NCI-H2081 (cell line): ENCODE data around the gene ATAD3A.
"Not testable (repeated sequence)": the region's sequence is repeated elsewhere in the genome, so short reads cannot be mapped to it uniquely, and the experiment has no call there.

Experiments
- DNase-seq, 2 experiments: peaks; one replicate each; lab custom pipeline; 2025; lab: John Stamatoyannopoulos, UW

Gene ATAD3A

DNA sequence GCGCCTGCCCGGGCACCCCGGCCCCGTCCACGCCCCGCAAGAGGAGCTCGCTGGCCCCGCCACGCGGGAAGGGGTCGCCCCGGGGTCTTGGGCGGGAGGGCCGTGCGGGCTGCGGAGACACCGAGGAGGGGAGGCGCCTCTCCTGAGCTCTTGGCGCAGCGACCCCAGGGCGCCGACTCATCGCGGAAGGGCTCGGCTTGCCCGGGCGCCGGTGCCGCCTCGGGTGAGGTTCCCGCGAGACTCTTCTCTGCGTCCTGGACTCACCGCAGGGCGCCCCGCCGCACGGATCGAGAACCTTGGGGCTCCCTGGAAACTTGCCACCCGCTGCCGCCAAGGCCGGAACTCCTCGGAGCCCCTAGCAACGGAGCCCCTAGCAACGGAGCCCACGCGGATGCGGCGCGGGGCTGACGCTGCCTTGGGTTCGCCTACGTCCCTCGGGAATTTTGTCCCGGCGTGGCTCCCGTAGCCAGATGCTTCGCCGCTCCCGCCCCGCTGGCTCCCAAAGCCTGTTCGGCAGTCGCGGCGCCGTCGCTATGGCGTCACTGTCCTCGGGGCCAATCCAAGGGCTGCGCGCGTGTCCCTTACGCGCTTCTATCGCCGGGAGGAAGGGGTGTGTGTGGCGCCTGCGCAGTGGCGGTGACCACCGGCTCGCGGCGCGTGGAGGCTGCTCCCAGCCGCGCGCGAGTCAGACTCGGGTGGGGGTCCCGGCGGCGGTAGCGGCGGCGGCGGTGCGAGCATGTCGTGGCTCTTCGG, at the start of gene ATAD3A:
Gene ATAD3A (plus strand): TSS at position 630 of the 753 bp plus-strand sequence. CDS start 107 bp downstream, at position 737.
- DNase-seq: peak; percentile 96 to 98

DNA sequence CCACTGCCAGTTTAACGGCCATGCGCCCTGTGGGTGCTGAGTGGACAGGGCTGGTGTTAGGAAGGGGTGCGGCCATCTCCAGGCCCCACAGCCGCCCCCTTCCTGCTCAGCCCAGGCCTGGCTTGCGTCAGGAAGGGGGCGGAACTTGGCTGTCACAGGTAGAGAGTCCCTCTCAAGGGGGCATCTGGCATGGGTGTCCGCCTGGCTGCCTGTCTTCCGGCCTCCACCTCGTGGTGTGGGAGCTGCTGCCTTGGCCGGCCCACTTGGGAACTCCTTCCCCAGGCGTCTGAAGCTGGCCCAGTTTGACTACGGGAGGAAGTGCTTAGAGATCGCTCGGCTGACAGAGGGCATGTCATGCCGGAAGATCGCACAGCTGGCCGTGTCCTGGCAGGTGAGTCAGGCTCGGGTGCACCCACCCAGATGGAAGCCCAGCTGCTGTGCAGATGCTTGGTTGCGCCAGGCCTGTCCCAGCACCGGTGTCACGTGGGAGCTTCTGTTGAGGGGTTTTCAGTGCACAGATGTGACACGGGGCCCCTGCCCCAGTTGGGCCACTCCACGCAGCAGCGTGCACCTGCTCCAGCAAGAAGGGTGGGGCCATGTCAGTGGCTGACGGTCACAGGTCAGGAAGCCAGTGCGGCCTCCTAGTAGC, 49.5 kb upstream of the ATAD3A start:
- DNase-seq: no peak

DNA sequence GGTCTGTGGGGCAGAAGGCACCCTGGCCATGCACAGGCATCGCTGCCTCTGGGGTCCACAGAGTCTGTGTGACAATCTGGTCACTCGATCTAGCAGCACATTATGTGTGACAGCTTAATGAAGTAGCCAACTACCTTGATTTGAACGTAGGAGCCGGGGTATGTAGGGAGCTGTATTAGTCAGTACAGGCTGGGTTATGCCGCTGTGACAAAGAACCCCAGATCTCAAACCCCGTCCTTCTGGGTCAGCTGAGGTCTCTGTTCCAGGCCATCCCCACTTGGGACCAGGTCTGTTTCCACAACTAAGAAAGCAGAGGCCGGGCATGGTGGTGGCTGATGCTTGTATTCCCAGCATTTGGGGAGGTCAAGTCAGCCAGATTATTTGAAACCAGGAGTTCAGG, 48.6 kb upstream of the ATAD3A start:
- no peak for DNase-seq

DNA sequence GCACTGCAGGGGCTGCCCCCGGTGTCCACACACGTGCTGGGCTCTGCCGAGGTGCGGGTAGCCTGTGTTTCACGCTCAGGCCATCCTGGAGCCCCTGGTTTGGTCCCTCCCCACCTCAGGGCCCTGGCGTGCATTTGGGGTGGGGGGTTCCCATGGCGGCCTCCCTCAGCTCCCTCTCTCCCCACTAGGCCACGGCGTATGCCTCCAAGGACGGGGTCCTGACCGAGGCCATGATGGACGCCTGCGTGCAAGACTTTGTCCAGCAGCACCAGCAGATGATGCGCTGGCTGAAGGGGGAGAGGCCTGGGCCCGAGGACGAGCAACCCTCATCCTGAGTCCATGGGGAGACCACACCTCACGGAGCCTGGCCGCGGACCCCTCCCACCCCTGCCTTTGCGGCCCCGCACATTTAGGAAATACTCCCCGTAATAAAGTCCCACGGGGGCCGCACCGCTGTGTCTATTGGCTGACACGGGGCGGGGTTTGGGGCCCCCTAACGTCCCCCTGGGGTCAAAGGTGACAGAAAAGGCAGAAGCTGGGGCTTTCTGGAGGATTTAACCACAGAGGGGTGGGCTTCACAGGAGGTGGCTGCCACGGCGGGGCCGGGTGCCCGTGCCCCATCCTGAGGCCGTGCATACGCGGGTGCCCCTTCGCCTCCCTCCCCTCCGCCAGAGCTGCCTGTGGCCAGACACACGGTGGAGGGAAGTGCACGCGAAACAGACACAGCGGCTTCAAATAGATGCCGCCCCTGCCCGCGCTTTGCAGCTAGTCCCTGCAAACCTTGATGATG, 43.6 kb upstream of the ATAD3A start:
- DNase-seq: not testable (repeated sequence)

DNA sequence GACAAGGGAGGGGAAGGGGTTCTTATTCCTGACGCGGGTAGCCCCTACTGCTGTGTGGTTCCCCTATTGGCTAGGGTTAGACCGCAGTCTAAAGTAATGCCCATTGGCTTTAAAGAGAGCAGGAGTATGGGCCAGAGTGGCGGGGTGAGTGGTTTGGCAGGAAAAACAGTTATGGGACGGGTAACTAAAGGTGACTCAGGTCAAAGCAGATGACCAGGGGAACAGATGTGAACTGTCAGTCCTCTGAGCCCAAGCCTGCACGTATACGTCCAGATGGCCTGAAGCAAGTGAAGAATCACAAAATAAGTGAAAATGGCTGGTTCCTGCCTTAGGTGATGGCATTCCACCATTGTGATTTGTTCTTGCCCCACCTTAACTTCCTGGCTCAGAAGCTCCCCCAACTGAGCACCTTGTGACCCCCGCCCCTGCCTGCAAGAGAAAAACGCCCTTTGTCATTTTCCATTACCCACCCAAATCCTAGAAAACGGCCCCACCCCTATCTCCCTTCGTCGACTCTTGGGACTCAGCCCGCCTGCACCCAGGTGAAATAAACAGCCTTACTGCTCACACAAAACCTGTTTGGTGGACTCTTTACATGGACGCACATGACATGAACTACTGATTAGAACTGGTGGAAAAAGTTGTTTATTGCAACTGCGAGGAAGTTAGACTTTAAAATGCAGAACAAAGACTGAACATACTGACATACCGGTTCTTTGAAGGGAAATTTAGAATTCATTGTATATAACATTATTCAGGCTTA, 41.2 kb upstream of the ATAD3A start:
- DNase-seq: no peak

DNA sequence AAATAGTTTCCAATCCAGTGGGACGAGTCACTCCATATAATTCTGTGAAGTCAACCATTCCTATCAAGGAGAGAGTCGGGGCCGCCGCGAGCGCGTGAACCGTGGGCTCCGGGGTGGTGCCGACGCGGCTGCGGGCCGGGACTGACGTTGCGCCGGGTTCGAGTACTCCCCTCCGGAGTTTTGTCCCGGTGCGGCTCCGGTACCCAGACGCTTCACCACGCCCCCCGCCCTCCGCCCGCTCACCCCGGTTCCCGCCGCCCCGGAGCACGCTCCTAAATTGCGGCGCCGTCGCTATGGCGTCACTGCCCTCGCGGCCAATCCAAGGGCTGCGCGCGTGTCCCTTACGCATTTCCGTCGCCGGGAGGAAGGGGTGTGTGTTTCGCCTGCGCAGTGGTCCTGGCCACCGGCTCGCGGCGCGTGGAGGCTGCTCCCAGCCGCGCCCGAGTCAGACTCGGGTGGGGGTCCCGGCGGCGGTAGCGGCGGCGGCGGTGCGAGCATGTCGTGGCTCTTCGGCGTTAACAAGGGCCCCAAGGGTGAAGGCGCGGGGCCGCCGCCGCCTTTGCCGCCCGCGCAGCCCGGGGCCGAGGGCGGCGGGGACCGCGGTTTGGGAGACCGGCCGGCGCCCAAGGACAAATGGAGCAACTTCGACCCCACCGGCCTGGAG, 40.4 kb upstream of the ATAD3A start, which contains the start of gene ATAD3B:
Gene ATAD3B (plus strand): TSS at position 377 of the 664 bp plus-strand sequence. CDS start 120 bp downstream, at position 497.
- peak; percentile 87 to 94 for DNase-seq

DNA sequence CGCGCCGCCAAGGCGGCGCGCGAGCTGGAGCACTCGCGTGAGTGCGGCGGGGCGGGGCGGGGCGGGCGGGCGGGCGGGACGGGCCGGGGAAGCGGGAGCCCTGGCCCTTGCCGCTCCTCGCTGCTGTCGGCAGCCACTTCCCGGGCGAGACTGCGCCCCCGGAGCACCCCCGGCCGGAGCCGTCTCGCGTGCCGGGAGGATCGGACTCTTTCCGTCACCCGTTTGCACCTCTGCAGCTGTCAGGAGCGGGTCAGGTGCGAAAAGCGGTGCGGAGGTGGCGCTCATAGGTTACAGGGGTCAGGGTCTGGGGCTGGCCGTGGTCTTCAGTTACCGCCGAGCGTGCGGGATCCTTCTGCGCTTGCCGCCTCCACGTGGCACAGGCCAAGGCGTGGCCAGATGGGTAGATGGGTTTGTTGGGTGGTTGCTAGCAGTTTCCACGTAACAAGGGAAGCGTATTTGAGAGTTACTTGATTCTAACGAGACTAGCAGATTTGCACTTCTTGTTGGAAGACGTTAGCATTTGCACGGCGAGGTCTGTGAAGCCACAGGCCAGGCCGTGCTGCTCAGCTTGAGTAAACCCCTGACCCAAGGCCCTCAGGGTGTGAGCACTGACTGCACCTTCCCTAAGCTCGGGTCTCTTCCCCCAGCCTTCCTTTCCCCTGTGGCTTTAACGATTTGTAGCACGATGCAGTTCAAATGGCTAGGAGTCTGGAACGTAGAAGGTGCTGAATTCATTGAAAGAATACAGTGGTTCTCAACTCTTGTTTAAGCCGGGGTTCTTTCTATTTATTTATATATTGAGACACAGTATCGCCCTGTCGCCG, 39.7 kb upstream of the ATAD3A start:
- not testable (repeated sequence) for DNase-seq

DNA sequence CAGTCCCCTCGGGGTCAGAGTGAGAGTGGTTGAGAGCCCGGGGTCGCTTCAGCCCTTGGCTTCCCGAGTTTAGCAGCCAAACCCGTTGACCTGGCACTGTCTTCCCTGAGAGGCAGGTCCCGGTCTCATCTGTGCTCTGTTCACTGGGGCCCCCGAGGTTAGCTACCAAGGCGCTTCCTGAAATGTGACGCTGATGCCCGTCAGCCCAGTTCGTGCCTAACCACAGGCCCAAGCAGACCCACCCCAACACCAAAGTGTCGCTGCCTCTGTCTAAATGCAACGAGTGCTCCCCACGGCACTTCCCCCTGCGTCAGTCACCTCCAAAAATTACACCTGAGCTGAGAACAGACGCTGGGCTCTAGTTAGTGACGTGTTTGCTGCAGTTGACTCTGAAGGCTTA, 36.0 kb upstream of the ATAD3A start:
- not testable (repeated sequence) for DNase-seq

DNA sequence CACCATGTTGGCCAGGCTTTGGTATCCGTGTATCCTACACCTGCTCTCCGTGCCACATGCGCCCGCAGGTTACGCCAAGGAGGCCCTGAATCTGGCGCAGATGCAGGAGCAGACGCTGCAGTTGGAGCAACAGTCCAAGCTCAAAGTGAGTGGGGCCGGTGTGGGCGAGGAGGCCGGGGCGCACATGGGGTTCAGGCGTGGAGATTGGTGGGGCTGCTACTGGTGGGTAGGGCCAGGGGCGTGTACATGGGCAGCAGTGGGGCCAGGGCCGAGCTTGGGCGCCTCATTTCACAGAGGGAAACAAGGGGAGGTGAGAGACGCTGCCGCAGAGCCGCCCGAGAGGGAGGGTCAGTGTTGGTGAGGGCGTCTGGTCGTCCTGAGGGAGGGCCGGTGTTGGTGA, 34.8 kb upstream of the ATAD3A start:
- no peak for DNase-seq

DNA sequence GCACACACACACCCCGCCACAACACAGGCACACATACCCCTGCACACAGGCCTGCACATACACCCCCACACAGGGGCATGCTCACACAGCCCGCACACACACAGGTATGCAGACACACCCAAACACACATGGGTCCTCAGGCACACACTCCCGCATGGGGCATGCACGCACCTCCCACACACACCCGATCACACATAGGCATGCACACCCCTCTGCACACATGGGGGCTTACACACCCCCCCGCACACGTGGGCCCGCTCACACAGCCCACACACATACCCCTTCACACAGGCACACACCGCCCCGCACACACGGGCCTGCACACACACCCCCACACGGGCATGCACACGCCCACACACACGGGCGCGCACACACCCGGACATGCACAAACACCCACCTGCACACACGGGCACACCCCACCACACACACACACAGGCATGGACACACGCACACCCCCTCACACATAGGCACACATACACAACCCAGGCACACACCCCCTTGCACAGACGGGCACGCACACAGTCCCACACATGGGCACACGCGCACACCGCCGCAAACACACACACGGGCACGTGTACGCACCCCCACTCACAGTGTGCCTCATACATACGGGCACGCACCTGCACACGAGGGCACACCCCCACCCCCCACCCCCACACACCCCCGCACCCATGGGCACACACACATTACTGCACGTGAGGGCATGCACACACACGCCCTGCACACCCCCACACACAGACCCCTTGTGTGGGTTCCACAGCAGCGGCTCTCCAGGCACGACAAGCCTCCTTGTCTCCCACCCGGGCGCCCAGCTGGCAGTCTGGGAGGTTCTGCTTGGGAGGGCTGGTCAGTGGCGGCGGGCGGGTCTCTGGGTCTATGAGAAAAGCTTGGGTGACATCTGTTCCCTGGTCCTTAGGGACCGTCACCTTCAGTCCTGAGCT, 32.1 kb upstream of the ATAD3A start:
- no peak for DNase-seq

DNA sequence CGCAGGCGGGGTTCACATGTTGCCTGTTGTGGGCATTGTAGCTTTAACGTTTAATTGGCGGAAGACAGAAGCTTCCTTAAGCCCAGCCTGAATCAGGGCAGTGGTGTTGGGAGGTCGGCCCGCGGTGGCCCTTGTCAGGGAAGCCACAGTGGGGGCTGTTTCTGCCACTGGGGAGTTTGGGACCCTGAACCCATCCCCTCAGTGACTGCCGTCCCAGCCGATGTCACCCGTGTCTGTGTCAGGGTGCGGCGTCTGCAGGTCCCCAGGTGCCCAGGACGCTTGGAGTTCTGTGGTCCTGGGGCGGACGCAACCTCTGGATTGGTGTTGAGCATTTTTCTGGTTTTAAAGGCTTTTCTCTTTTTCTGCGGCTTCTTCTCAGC, 31.5 kb upstream of the ATAD3A start:
- DNase-seq: not testable (repeated sequence)

DNA sequence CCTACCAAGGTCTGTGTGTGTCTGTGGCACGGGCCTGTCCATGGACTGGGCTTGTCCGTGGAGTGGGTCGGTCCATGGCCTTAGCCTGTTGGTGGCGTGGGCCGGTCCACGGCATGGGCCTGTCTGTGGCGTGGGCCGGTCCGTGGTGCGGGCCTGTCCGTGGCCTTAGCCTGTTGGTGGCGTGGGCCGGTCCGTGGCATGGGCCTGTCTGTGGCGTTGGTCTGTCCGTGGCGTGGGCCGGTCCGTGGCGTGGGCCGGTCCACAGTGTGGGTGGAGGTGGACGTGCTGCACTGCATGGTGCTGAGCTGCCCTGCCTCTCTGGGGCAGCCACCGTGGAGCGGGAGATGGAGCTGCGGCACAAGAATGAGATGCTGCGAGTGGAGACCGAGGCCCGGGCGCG, 30.2 kb upstream of the ATAD3A start:
- not testable (repeated sequence) for DNase-seq

DNA sequence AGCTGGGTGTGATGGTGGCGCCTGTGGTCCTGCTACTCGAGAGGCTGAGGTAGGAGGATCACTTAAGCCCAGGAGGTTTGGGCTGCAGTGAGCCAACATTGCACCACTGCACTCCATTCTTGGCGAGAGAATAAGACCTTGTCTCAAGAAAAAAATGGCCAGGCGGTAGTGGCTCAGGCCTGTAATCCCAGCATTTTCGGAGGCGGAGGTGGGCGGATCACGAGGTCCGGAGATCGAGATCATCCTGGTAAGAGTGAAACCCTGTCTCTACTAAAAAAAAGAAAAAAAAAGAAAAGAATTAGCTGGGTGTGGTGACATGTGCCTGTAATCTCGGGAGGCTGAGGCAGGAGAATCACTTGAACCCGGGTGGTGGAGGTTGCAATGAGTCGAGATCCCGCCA, 29.1 kb upstream of the ATAD3A start:
- DNase-seq: no peak

DNA sequence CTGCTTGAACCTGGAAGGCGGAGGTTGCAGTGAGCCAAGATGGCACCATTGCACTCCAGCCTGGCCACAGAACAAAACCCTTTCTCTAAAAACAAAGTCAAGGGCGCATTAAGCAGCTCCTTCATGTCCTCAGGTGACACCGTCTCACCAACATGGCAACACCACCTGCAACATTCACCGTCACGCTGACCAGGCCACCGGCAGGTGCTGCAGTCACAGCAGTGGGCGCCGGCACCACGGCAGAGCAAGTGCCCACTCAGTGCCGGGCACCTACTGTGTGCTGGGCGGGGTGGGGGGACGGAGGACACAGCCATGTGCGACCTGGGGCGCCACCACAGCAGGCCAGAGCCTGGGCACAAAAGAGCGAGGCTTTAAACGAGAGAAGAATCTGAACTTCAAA, 28.2 kb upstream of the ATAD3A start:
- no peak for DNase-seq

DNA sequence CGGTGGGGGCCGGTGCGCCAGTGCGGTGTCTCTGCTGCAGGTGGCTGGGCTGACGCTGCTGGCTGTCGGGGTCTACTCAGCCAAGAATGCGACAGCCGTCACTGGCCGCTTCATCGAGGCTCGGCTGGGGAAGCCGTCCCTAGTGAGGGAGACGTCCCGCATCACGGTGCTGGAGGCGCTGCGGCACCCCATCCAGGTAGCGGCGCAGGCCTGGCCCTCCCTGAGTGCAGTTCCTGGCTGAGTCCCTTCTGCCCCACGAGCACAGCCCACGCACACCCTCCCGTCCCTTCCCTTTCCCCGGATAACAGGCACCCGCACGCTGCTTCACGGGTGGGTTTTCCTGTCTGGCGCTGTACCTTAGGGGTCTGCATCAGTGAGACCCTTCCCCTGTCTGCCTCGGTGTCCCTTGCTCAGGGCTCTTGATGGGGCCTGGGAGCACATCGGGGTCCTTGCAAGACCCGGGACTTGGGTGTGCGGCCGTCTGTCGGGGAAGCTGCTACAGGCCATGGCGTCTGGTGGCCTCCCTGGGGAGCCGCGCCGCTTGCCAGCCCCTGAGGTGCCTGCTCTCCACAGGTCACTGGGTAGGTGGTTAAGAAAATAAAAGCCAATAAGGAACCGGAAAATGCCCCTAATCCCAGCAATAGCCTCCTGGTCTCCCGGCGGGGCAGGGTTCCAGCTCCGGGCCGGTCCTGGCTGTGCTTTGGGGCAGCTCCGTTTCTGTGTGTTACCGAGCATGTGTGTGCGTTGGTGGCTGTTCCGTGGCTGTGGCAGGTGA, 26.8 kb upstream of the ATAD3A start:
- DNase-seq: not testable (repeated sequence)

DNA sequence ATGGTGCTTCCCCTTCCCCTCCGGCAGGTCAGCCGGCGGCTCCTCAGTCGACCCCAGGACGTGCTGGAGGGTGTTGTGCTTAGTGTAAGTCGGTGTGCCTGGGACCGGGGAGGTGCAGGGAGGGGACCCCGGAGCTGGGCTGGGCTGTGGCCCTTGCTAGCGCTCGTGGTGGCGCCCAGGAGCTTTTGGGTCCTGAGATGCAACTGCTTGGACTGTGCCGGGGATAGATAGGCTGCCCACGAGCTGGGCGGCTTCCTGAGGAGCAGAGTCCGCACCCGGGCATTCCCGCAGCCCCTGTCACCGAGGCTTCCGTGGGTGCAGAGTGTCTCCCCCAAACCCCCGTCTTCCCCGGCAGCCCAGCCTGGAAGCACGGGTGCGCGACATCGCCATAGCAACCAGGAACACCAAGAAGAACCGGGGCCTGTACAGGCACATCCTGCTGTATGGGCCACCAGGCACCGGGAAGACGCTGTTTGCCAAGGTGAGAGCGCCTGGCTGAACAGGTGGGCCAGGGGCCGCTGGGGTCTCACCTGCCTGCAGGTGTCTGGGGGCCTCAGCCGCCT, 26.1 kb upstream of the ATAD3A start:
- DNase-seq: not testable (repeated sequence)

DNA sequence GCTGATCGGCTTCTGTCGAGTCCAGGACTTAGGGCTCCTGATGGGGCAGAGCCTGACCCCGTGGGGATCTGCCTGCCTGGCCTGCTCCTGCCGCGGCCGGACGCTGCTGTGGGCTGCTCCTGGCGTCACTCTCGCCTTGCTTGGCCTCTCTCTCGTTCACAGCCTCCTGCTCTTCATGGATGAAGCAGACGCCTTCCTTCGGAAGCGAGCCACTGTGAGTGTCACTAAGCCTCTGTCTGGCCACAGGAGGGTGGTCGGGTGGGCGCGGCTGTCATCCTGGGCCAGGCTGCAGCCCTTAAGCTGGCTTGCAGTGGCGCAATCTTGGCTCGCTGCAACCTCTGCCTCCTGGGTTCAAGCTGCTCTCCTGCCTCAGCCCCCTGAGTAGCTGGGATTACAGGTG, 24.3 kb upstream of the ATAD3A start:
- DNase-seq: no peak

DNA sequence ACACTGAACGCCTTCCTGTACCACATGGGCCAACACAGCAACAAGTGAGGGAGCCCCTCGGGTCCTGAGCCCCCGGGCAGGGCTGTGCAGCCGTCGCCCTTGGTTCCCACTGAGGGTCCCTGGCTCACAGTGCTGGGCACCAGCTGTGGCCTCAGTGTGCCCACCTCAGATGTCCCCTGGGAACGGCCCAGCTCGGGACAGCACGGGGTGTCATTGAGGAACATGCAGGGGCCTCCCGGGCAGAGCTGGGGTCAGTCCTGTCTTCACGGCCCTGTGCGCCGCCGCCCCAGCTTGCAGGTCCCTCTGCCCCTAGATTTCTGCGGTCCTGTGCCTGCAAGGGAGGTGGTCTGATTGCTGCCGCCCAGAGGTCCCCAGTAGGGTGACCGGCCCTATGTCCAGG, 22.7 kb upstream of the ATAD3A start:
- DNase-seq: no peak
